ENCODE data around the gene PLA2G2F.

Gene PLA2G2F

DNA sequence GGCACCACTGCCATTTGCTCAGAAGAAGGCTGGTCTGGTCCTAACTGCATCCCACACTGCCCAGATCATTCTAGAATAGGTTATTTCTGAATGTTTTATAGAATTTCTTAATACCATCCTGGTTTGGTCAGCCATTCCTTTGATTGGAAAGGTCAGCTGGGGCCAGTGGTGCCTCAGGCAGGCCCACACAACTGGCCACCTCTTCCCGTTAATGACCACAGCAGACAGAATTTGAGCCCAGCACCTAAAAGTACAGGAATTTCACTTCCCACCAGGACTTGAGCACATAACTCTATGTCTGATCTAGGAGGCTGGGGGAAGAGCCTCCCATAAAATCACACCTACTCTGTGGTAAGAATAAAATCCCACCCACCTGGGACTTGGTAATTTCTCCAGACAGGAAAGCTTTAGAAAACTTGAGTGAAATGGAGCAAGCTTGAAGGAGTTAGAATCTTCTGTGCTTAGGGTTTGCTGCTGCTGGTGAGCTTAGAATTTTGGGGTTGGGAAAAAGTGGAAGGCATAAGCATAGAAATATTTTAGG is 53.8 kb downstream of the PLA2G2F start:
- DNase-seq: no peak

DNA sequence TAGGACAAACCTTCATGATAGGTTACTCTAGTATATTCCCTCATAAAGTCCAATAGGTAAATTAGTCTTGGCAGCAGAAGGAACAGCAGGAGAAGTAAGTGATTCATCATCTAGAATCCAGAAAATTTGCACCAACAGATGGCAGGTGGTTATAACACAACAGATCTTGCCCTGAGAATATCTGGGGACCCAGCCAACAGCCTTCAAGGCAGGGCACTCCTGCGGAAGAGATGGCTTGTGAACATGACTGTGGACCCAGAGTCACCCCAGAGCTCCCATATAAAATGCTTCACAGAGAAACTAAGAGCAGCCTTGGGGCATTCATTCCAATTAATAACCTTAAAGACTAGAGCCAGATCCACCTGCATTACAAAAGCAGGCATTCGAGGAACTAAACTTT is 55.1 kb downstream of the PLA2G2F start:
- no peak for DNase-seq

DNA sequence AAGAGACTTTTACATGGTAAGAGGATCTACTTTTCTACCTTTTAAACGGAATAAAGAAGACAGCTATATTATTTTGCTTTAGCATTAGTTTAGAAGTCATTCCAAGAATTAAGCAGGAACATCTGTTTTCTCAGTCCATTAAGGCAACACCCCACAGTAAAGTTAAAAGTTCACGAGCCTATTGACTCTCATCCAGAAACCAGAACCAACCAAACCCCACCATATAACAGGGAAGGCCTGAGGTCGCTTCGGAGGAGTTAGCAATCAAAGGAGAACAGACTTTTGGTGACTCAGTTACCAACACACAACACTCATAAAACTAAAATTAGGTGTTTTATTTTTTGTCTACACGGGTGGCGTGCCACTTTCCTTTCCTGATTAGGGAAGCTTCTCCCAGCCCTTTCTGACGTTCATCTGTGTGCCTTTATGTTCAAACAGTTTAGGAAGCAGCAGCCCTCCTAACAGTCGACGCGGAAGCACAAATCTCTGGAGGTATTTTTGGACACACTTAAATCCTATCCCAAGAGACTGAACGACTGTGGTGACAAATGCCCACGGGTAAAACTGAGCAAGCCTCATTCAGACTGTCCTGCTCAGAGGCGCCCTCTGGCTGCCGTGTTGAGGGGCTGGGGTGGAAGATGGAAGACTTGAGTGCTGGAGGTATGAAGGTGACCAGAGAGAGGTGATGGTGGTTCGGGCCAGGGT is 55.8 kb downstream of the PLA2G2F start:
- peak; percentile 4 to 11 for DNase-seq

DNA sequence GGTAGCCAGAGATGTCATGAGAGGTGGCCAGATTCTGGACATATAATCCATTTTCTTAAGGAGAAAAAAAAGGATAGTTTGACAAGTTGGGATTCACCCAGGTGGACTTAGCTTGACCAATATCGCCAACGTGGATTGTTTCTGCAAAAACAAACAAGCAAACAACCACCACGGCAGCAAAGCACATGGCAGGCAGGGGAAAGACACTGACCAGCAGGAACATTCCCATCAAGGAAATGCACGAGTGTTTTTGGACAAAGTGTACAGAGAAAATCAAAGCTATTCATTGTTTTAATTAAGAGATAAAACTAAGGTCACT is 56.3 kb downstream of the PLA2G2F start:
- no peak for DNase-seq

DNA sequence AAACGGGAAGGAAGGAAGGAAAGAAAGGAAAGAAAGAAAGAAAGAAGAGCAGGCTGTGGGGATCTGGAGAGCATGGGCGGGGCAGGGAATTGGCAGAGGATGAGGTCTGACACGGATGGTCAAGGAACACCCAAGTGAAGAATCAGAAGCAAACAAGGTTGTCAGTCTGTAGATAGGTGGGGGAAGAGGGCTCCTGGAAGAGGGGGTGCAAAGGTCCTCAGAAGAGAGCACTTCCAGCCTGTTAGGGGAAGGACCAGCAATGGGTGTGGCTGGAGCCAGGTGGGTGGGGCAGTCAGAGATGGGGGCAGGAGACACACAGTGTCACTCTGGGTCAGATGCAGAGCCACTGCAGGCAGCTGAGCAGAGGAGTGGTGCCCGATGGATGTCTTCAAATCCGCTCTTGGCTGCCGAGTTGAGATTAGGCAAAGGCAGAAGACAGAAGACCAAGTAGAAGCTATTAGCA is 58.2 kb downstream of the PLA2G2F start:
- DNase-seq: no peak

DNA sequence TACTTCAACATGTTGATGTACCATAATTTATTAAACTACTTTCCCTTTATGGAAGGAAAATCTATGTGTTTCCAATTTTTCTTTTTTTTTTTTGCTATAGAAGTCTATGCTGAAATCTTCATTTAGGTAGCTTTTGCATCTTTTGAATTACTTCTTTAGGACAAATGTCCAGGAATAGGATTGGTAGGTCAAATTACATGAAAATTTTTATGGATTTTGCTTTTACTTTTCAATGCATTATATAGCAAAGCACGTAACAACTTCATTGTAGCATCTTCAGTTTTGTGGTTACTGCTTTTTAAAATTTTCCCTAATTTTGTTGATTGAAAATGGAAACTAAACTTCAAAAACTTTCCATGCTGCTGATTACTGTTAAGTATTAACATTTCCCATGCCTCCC is 59.2 kb downstream of the PLA2G2F start:
- DNase-seq: no peak

DNA sequence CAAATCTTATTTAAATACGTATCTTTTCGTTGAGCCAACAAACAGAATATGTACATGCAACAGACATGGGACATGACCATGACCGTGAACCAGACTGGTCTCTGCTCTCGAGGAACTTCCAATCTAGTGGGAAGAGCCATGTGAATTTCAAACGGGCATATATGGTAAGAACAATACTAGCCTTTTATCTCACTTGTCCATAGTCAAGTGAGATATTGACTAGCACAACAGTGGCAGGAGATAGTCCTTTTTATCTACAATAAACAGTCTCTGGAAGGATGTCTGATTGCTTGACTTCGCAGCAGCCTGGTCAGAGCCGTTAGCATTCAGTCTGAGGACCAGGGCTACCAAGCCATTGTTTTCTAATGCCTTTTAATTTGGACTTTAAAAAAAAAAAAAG is 59.8 kb downstream of the PLA2G2F start:
- DNase-seq: no peak

DNA sequence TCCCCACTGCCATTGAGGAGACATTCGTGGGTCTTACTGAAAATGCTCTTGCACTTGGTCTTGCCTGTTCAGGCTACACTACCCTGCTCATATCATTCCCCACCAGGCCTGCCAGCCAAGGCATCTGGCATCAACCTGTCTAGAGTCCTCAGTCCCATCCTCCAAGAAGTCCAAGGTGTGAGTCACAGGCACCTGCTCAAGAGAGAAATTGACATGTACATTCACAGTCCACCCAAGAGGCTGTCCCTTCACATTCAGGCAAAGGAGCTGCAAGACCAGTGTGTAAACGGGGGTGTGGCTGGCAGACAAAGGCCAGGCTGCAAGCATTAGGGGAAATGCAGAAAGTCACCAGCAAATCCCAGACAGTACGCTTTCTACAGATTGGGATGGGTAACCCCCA is 60.3 kb downstream of the PLA2G2F start:
- DNase-seq: no peak

DNA sequence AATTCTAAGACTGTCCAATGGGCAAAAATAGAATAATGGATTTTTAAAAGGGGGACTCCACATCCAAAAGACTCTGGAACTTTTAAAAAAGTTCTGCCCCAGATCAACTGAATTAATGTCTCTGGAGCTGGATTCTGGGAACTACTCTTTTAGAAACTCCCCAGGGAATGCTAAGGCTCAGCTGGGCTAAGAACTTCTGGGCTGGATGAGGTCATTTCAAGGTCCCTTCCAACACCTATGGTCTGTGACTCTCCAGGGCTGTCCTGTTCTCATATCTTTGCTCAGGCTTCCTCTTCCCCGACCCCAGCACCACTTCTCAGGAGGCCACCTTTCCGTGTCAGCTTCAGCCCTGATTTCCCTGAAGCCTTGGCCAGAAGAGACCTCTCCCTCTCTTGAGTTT is 60.7 kb downstream of the PLA2G2F start:
- no peak for DNase-seq
